HepG2 (cell line): ENCODE measurements around the gene LYPLA2. TPM values are rescaled to one million over a fixed set of nuclear protein-coding genes. Genes with fewer than 3 reads are reported as not detected.

Experiments used
- ASH2L ChIP-seq: fragments of 300-600, 200-600 bp; sonication (generic); IDR thresholded peaks from 2 replicates; pipeline ENCODE4 v1.7.0; 2017; ENCODE audit warnings: low read depth, mild to moderate bottlenecking, moderate library complexity, mixed read lengths, low read length; ENCODE audit not compliant: insufficient read length
- ELK4 ChIP-seq: sonication (generic); formaldehyde crosslinking; IDR thresholded peaks from 2 replicates; pipeline ENCODE4 v1.9.0; 2021; ENCODE audit warnings: missing genetic modification reagents, borderline replicate concordance
- FIP1L1 ChIP-seq: fragments of 200-400 bp; formaldehyde crosslinking; IDR thresholded peaks from 2 replicates; pipeline ENCODE4 v1.6.1; 2018; ENCODE audit warnings: low read depth, mild to moderate bottlenecking, low read length, moderate library complexity, borderline replicate concordance; ENCODE audit not compliant: insufficient read depth
- FOXA3 ChIP-seq: IDR thresholded peaks from 2 replicates; pipeline ENCODE4 v1.6.1; 2016; ENCODE audit warnings: missing genetic modification reagents, missing compliant biosample characterization
- GLI4 ChIP-seq: sonication (generic); formaldehyde crosslinking; IDR thresholded peaks from 2 replicates; pipeline ENCODE4 v1.5.1; 2020; ENCODE audit warnings: missing genetic modification reagents, mild to moderate bottlenecking, moderate library complexity, borderline replicate concordance
- GMEB2 ChIP-seq: IDR thresholded peaks from 2 replicates; pipeline ENCODE4 v1.6.1; 2016; ENCODE audit warnings: missing biosample characterization, missing genetic modification reagents, low read depth
- MXD3 ChIP-seq: IDR thresholded peaks from 2 replicates; pipeline ENCODE4 v1.6.1; 2016; ENCODE audit warnings: mild to moderate bottlenecking, missing biosample characterization, missing genetic modification reagents
- NFE2 ChIP-seq: sonication (generic); formaldehyde crosslinking; IDR thresholded peaks from 2 replicates; pipeline ENCODE4 v1.4.0; 2020; ENCODE audit warnings: missing genetic modification reagents
- PTBP1 ChIP-seq: fragments of 200-400 bp; formaldehyde crosslinking; IDR thresholded peaks from 2 replicates; pipeline ENCODE4 v1.6.1; 2018; ENCODE audit warnings: low read length, low read depth; ENCODE audit not compliant: poor library complexity, severe bottlenecking
- TCF7 ChIP-seq: sonication (generic); IDR thresholded peaks from 2 replicates; pipeline ENCODE4 v1.6.1; 2016; ENCODE audit warnings: antibody characterized with exemption, low read depth
- TFDP2 ChIP-seq: sonication (generic); formaldehyde crosslinking; IDR thresholded peaks from 2 replicates; pipeline ENCODE4 v1.4.0; 2020; ENCODE audit warnings: missing genetic modification reagents
- ZBTB1 ChIP-seq: sonication (generic); formaldehyde crosslinking; IDR thresholded peaks from 2 replicates; pipeline ENCODE4 v1.4.0; 2020; ENCODE audit warnings: missing genetic modification reagents, borderline replicate concordance
- ZBTB37 ChIP-seq: sonication (generic); formaldehyde crosslinking; IDR thresholded peaks from 2 replicates; pipeline ENCODE4 v1.4.0; 2020; ENCODE audit warnings: mild to moderate bottlenecking, missing genetic modification reagents
- ZFP36 ChIP-seq: fragments of 150-350 bp; IDR thresholded peaks from 2 replicates; pipeline ENCODE4 v1.6.1; 2018; ENCODE audit warnings: borderline replicate concordance, low read length, low read depth; ENCODE audit not compliant: partially characterized antibody
- ZNF337 ChIP-seq: sonication (generic); formaldehyde crosslinking; IDR thresholded peaks from 2 replicates; pipeline ENCODE4 v1.5.1; 2020; ENCODE audit warnings: missing genetic modification reagents, low read depth, mild to moderate bottlenecking, borderline replicate concordance
- ZNF646 ChIP-seq: sonication (generic); formaldehyde crosslinking; IDR thresholded peaks from 2 replicates; pipeline ENCODE4 v1.9.0; 2021; ENCODE audit warnings: mild to moderate bottlenecking, missing genetic modification reagents
- ZNF720 ChIP-seq: sonication (generic); formaldehyde crosslinking; IDR thresholded peaks from 2 replicates; pipeline ENCODE4 v1.4.0; 2020; ENCODE audit warnings: missing genetic modification reagents
- polyA plus RNA-seq, 8 experiments: library from polyadenylated mRNA; depleted of rRNA in 3 of 8; stranded (reverse) in 7 of 8; unstranded in 1 of 8; fragments of >200 nt; fragmentation: Illumina TruSeq in 4 of 8; extraction: Trizol in 4 of 8; gene quantifications; 2 replicates each; pipeline versions ENCODE4 v1.2.1 to v1.2.3, GENCODE V29; 2011 to 2016; ENCODE audit warnings: low read depth in 4 of 8, missing spikeins in 1 of 8, mixed read lengths in 1 of 8; ENCODE audit not compliant: insufficient read depth in 1 of 8
- total RNA-seq, 5 experiments: library from RNA; depleted of rRNA; stranded (reverse); fragments of >200 nt; fragmentation: Illumina TruSeq; extraction: Trizol; gene quantifications; 2 replicates each; pipeline ENCODE4 v1.2.3, GENCODE V29; 2016; ENCODE audit warnings: low read depth in 1 of 5

The LYPLA2 gene
- total and polyA plus RNA-seq, 2 of the 13 experiments (the other 11 are each of a cell fraction or from before 2014, with no cell fraction given): 72.1 to 73.2 TPM

GRCh38 chr1:23809751-23810171 is 18.8 kb downstream of the LYPLA2 start (continued):
- no peak for TF ChIP-seq ZNF646
- no peak for TF ChIP-seq FIP1L1
- peak; percentile 95 for TF ChIP-seq TCF7
- no peak for TF ChIP-seq ZFP36
- TF ChIP-seq PTBP1: no peak
- TF ChIP-seq ASH2L: no peak
- TF ChIP-seq FOXA3: 0 out of 2 replicates have a peak, but pooled peaks have one; percentile 22
- TF ChIP-seq GLI4 (CRISPR knock-in tag): no peak
- TF ChIP-seq TFDP2 (CRISPR knock-in tag): 0 out of 2 replicates have a peak, but pooled peaks have one; percentile 25
- no peak for TF ChIP-seq ZBTB1 (CRISPR knock-in tag)
- no peak for TF ChIP-seq NFE2 (CRISPR knock-in tag)
- no peak for TF ChIP-seq ZNF720 (CRISPR knock-in tag)
- TF ChIP-seq ELK4 (CRISPR knock-in tag): no peak
- TF ChIP-seq MXD3 (CRISPR knock-in tag): no peak
- TF ChIP-seq GMEB2 (CRISPR knock-in tag): no peak
- TF ChIP-seq ZBTB37 (CRISPR knock-in tag): no peak
- TF ChIP-seq ZNF337 (CRISPR knock-in tag): no peak
